Loucy (cell line): ENCODE measurements around the gene RANGRF.

Experiments used
- H2AFZ ChIP-seq: fragments of 200-600 bp; sonication (generic); 2 replicates; pipeline ENCODE4 v1.6.0; 2016; ENCODE audit warnings: antibody characterized with exemption, mild to moderate bottlenecking, low read length, moderate library complexity
- H3F3A ChIP-seq: fragments of 200-600 bp; 2 replicates; pipeline ENCODE4 v1.6.0; 2016; ENCODE audit warnings: antibody characterized with exemption, low read depth, mild to moderate bottlenecking
- H3K27me3 ChIP-seq: fragments of 200-600 bp; sonication (generic); 2 replicates; pipeline ENCODE4 v1.6.1; 2014; ENCODE audit warnings: low read length, mild to moderate bottlenecking; ENCODE audit not compliant: insufficient read depth, poor library complexity, severe bottlenecking
- H3K36me3 ChIP-seq: fragments of 200-600 bp; sonication (generic); 2 replicates; pipeline ENCODE4 v1.6.1; 2016; ENCODE audit warnings: low read length; ENCODE audit not compliant: insufficient read depth
- H3K4me1 ChIP-seq: fragments of 200-600 bp; sonication (generic); 2 replicates; pipeline ENCODE4 v1.5.1; 2014; ENCODE audit warnings: low read length, mild to moderate bottlenecking; ENCODE audit not compliant: insufficient read depth, poor library complexity, severe bottlenecking
- H3K4me2 ChIP-seq: fragments of 200-600 bp; sonication (generic); 2 replicates; pipeline ENCODE4 v1.6.0; 2014; ENCODE audit warnings: antibody characterized with exemption, low read length, low read depth, mild to moderate bottlenecking; ENCODE audit not compliant: poor library complexity, severe bottlenecking
- H3K4me3 ChIP-seq: fragments of 200-600 bp; sonication (generic); 2 replicates; pipeline ENCODE4 v1.5.1; 2014; ENCODE audit warnings: low read length, mild to moderate bottlenecking, mixed read lengths; ENCODE audit not compliant: poor library complexity, severe bottlenecking
- H3K79me2 ChIP-seq: fragments of 200-600 bp; sonication (generic); 2 replicates; pipeline ENCODE4 v1.6.1; 2014; ENCODE audit warnings: low read length; ENCODE audit not compliant: insufficient read depth
- H3K9ac ChIP-seq: fragments of 200-600 bp; sonication (generic); 2 replicates; pipeline ENCODE4 v1.6.0; 2014; ENCODE audit warnings: mild to moderate bottlenecking, low read depth, low read length, moderate library complexity; ENCODE audit not compliant: poor library complexity, severe bottlenecking
- H3K9me2 ChIP-seq: fragments of 200-600 bp; sonication (generic); replicated peaks from 2 replicates; pipeline ENCODE4 v1.6.1; 2016; ENCODE audit warnings: low read depth, low read length, mixed read lengths
- H3K9me3 ChIP-seq: fragments of 200-600 bp; sonication (generic); 2 replicates; pipeline ENCODE4 v1.6.1; 2014; ENCODE audit warnings: mild to moderate bottlenecking, antibody characterized with exemption, low read length, low read depth; ENCODE audit not compliant: insufficient read depth
- H4K20me1 ChIP-seq: fragments of 200-600 bp; sonication (generic); 2 replicates; pipeline ENCODE4 v1.6.0; 2014; ENCODE audit warnings: antibody characterized with exemption, low read length, mild to moderate bottlenecking; ENCODE audit not compliant: insufficient read depth, poor library complexity, severe bottlenecking
- EZH2phosphoT487 ChIP-seq: fragments of 200-600 bp; IDR thresholded peaks from 2 replicates; pipeline ENCODE4 v1.6.1; 2018; ENCODE audit warnings: antibody characterized with exemption, mild to moderate bottlenecking, moderate library complexity, borderline replicate concordance
- TF ChIP-seq, protein P1 (sequence below): fragments of 200-600 bp; sonication (generic); conservative IDR thresholded peaks from 2 replicates; pipeline ENCODE4 v1.5.1; 2014; ENCODE audit warnings: mild to moderate bottlenecking, antibody characterized with exemption, low read length

The RANGRF gene

DNA sequence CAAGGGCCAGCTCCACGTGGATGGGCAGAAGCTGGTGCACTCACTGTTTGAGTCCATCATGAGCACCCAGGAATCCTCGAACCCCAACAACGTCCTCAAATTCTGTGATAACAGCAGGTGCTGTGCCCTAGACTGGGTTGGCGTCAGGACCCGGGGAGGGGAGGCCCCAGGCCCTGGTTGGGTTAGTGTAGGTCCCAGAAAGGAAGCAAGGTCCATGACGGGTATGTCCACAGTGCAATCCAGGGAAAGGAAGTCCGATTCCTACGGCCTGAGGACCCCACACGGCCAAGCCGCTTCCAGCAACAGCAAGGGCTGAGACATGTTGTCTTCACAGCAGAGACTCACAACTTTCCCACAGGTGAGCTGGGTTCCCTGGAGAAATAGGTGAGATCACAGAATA lies 32.2 kb upstream of the RANGRF start:
- H3K79me2 ChIP-seq = peaks cover 9% of the 10 kb centered on the region; the same call in 1 of the 2 replicates
- peaks cover 45% of the 10 kb centered on the region; the same call in 1 of the 2 replicates for H3K36me3 ChIP-seq
- H3K4me3 ChIP-seq = no peak overlapping the region
- TF ChIP-seq EZH2phosphoT487 = no peak
- TF ChIP-seq, protein P1, sequence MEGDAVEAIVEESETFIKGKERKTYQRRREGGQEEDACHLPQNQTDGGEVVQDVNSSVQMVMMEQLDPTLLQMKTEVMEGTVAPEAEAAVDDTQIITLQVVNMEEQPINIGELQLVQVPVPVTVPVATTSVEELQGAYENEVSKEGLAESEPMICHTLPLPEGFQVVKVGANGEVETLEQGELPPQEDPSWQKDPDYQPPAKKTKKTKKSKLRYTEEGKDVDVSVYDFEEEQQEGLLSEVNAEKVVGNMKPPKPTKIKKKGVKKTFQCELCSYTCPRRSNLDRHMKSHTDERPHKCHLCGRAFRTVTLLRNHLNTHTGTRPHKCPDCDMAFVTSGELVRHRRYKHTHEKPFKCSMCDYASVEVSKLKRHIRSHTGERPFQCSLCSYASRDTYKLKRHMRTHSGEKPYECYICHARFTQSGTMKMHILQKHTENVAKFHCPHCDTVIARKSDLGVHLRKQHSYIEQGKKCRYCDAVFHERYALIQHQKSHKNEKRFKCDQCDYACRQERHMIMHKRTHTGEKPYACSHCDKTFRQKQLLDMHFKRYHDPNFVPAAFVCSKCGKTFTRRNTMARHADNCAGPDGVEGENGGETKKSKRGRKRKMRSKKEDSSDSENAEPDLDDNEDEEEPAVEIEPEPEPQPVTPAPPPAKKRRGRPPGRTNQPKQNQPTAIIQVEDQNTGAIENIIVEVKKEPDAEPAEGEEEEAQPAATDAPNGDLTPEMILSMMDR = no peak
- no peaks in the 10 kb centered on the region for H3K4me1 ChIP-seq
- H3K9me2 ChIP-seq = no peaks in the 10 kb centered on the region
- no peaks in the 10 kb centered on the region for H3K9me3 ChIP-seq
- no peak overlapping the region for H3K4me2 ChIP-seq
- no peaks in the 10 kb centered on the region for H3K27me3 ChIP-seq
- H2AFZ ChIP-seq = no peak overlapping the region
- H3K9ac ChIP-seq = no peak overlapping the region
- no peaks in the 10 kb centered on the region for H3F3A ChIP-seq
- H4K20me1 ChIP-seq = no peaks in the 10 kb centered on the region

- H3K9me2 ChIP-seq = no peaks in the 10 kb centered on the region
- H3K9ac ChIP-seq = no peak overlapping the region
- H2AFZ ChIP-seq = no peak overlapping the region
- peaks cover 9% of the 10 kb centered on the region; the same call in 1 of the 2 replicates for H3K79me2 ChIP-seq
- H3F3A ChIP-seq = no peaks in the 10 kb centered on the region
- no peaks in the 10 kb centered on the region for H4K20me1 ChIP-seq
- H3K4me1 ChIP-seq = no peaks in the 10 kb centered on the region
- H3K9me3 ChIP-seq = no peaks in the 10 kb centered on the region
- H3K27me3 ChIP-seq = no peaks in the 10 kb centered on the region
- H3K4me3 ChIP-seq = no peak overlapping the region
- H3K36me3 ChIP-seq = peaks cover 45% of the 10 kb centered on the region; the same call in 1 of the 2 replicates
- no peak overlapping the region for H3K4me2 ChIP-seq
- no peak for TF ChIP-seq EZH2phosphoT487
- TF ChIP-seq, protein P1 = no peak
Observed at GRCh38 chr17:8256691-8257090, 31.8 kb upstream of the RANGRF start.

GRCh38 chr17:8257801-8258200 lies 30.7 kb upstream of the RANGRF start:
- Histone ChIP-seq H3K4me1 (no peaks in the 10 kb centered on the region), H3K36me3 (peaks cover 51% of the 10 kb centered on the region; the same call in 1 of the 2 replicates), H3K27me3 (no peaks in the 10 kb centered on the region), H3K4me3 (no peak overlapping the region), H4K20me1 (no peaks in the 10 kb centered on the region), H3K9me2 (no peaks in the 10 kb centered on the region), H3K9me3 (no peaks in the 10 kb centered on the region), H2AFZ (no peak overlapping the region), H3K9ac (no peak overlapping the region), H3K79me2 (peaks cover 4% of the 10 kb centered on the region; the same call in 1 of the 2 replicates), H3F3A (no peaks in the 10 kb centered on the region), H3K4me2 (no peak overlapping the region)
- TF ChIP-seq, protein P1 = no peak
- TF ChIP-seq EZH2phosphoT487 = no peak
